IgD-negative memory B cell (primary cell): Measurements from ENCODE around the gene ZNF732. TPM values are rescaled to one million over a fixed set of nuclear protein-coding genes. Genes with fewer than 3 reads are reported as not detected.

Experiments used
- H3K27ac Mint-ChIP-seq, 3 donors: one replicate each; pipeline ENCODE4 v1.8.0; 2020 to 2022; ENCODE audit warnings: mild to moderate bottlenecking in 3 of 3, mixed read lengths in 3 of 3, moderate library complexity in 1 of 3
- H3K27me3 Mint-ChIP-seq: one replicate; pipeline ENCODE4 v1.8.0; 2021; ENCODE audit warnings: mixed read lengths
- H3K36me3 Mint-ChIP-seq: one replicate; pipeline ENCODE4 v1.8.0; 2020; ENCODE audit warnings: mild to moderate bottlenecking, mixed read lengths
- H3K4me1 Mint-ChIP-seq, 3 donors: one replicate each; pipeline ENCODE4 v1.8.0; 2020 to 2022; ENCODE audit warnings: mixed read lengths in 3 of 3, mild to moderate bottlenecking in 1 of 3
- H3K4me3 Mint-ChIP-seq, 4 donors: one replicate each; pipeline ENCODE4 v1.8.0; 2020 to 2022; ENCODE audit warnings: mild to moderate bottlenecking in 4 of 4, mixed read lengths in 4 of 4, moderate library complexity in 3 of 4
- H3K9me3 Mint-ChIP-seq, 3 donors: one replicate each; pipeline ENCODE4 v1.8.0; 2020 to 2021; ENCODE audit warnings: mixed read lengths in 3 of 3, mild to moderate bottlenecking in 1 of 3
- polyA plus RNA-seq: library from polyadenylated mRNA; unstranded; fragments of 300-500 nt; fragmentation: Illumina TruSeq; gene quantifications from one replicate; pipeline ENCODE4 v1.2.3, GENCODE V29; 2021

The ZNF732 gene
- polyA plus RNA-seq, 1 donor from 2014 or later, result 0.16 TPM

DNA sequence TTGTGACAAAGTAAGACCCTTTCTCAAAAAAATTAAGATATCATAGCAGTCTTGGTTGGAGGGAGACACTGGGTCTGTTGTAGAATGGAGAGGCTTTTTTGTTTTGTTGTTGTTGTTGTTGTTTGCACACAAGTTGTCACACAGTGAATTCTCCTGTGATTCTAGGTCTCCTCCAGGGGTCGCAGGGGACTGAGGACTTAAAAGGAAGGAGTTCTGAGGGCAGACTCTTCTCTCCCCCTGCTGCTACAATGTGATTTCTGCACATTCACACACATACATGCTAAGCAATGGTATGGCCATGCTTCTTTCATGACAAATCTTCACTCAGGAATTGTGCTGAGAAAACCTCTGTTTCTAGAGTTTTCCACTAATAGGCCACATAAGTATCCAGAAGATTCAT, 71.1 kb downstream of the ZNF732 start:
- H3K4me1 Mint-ChIP-seq, result peaks cover 0 to 2% (median 0%) of the 10 kb centered on the region in 3 donors
- no peaks in the 10 kb centered on the region for H3K27me3 Mint-ChIP-seq
- peaks cover 8% of the 10 kb centered on the region for H3K36me3 Mint-ChIP-seq
- peaks cover 4 to 26% (median 14%) of the 10 kb centered on the region in 3 donors for H3K9me3 Mint-ChIP-seq
- H3K27ac Mint-ChIP-seq, result no peak overlapping the region
- no peak overlapping the region for H3K4me3 Mint-ChIP-seq

- Mint-ChIP-seq H3K9me3 (peaks cover 8 to 25% (median 16%) of the 10 kb centered on the region in 3 donors), H3K27ac (peak overlapping the region in 1 of 3 donors; percentile 28), H3K36me3 (peaks cover 10% of the 10 kb centered on the region), H3K27me3 (no peaks in the 10 kb centered on the region), H3K4me1 (peaks cover 0 to 1% (median 0%) of the 10 kb centered on the region in 3 donors), H3K4me3 (peak overlapping the region in 1 of 4 donors; percentile 14)
Measured at GRCh38 chr4:223913-224497, 81.3 kb downstream of the ZNF732 start.

Other genes starting within 250 kb of the ZNF732 start
- gene ZNF718, start 181.0 kb downstream of the ZNF732 start, polyA plus RNA-seq, result 6.4 TPM
- 10.5 TPM for gene ZNF141, start 32.3 kb upstream of the ZNF732 start, polyA plus RNA-seq
- gene ZNF721, start 193.7 kb upstream of the ZNF732 start, polyA plus RNA-seq, result 42.7 TPM
- gene PIGG, start 193.7 kb upstream of the ZNF732 start, polyA plus RNA-seq, result 26.7 TPM